ENCODE measurements around the gene TRIB2. TPM values are rescaled to one million over a fixed set of nuclear protein-coding genes. Genes with fewer than 3 reads are reported as not detected.
"Not testable (repeated sequence)": the region's sequence is repeated elsewhere in the genome, so short reads cannot be mapped to it uniquely, and the experiment has no call there.

TRIB2 gene
- total RNA-seq, 4 donors from 2014 or later, result 29.7 to 61.3 (median 40.6) TPM

DNA sequence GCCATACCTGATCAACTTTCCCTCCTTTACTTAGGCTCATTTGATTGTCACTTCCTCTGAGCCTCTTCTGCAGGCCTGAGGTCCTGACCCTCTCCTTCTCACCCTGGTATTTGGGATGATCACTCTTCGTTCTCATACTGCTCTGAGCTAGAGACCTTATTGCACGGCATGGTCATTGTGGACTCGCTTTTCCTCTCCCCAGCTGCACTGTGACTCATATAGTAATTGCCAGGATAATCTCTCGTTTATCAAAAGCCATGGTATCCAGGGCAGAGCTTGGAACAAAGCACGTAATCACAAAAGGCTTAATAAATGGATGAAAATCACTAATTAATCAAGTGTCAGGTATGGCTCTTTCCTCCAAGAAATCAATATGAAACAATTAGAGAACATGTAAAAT lies 40.9 kb upstream of the TRIB2 start:
- Histone ChIP-seq H3K4me1 (no peaks in the 10 kb centered on the region), H3K9me3 (no peaks in the 10 kb centered on the region), H3K27ac (no peak overlapping the region), H3K36me3 (no peaks in the 10 kb centered on the region), H3K4me3 (no peak overlapping the region), H3K27me3 (peaks cover 5% of the 10 kb centered on the region)
- DNase-seq (ENCODE audit: low spot score in 2 of 2), result no peak
- TF ChIP-seq POLR2AphosphoS5 (IDR thresholded peaks at IDR 0.05), result no peak
- TF ChIP-seq EP300 (IDR thresholded peaks at IDR 0.05), result no peak
- no peak for TF ChIP-seq CTCF (IDR thresholded peaks at IDR 0.05)
- no peak for TF ChIP-seq POLR2A (IDR thresholded peaks at IDR 0.05)
- 85% methylated on average over 5 of the region's 5 CpGs for WGBS

GRCh38 chr2:12676771-12677170 lies 40.0 kb upstream of the TRIB2 start:
- WGBS, result 92% methylated on average over 4 of the region's 4 CpGs
- Histone ChIP-seq H3K36me3 (no peaks in the 10 kb centered on the region), H3K27ac (no peak overlapping the region), H3K9me3 (no peaks in the 10 kb centered on the region), H3K27me3 (peaks cover 2% of the 10 kb centered on the region), H3K4me3 (no peak overlapping the region), H3K4me1 (no peaks in the 10 kb centered on the region)
- DNase-seq (ENCODE audit: low spot score in 2 of 2), result no peak
- no peak for TF ChIP-seq POLR2A (IDR thresholded peaks at IDR 0.05)
- TF ChIP-seq POLR2AphosphoS5 (IDR thresholded peaks at IDR 0.05), result no peak
- no peak for TF ChIP-seq CTCF (IDR thresholded peaks at IDR 0.05)
- no peak for TF ChIP-seq EP300 (IDR thresholded peaks at IDR 0.05)

DNA sequence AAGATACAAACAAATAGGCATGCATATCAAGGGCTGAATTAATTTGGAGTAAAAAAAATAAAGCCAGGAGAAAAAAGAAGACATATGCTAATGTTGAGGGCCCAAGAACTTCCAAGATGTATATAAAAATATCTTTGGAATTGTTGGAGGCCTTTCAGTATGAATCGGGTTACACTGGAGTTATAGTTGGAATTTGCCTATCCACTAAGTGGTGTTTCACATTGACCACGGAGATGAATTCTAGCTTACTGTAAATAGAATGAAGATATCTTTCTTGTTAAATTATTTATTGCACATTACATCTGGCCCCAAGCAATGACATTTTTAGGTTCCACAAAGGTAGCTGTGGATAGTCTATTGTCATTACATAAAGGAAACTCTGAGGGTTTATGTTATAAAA lies 38.5 kb upstream of the TRIB2 start:
- H3K4me1 ChIP-seq, result no peaks in the 10 kb centered on the region
- TF ChIP-seq CTCF (IDR thresholded peaks at IDR 0.05), result no peak
- TF ChIP-seq EP300 (IDR thresholded peaks at IDR 0.05), result no peak
- no peak for TF ChIP-seq POLR2AphosphoS5 (IDR thresholded peaks at IDR 0.05)
- TF ChIP-seq POLR2A (IDR thresholded peaks at IDR 0.05), result no peak
- H3K27me3 ChIP-seq, result peaks cover 2% of the 10 kb centered on the region
- H3K27ac ChIP-seq, result no peak overlapping the region
- no peak for DNase-seq (ENCODE audit: low spot score in 2 of 2)
- H3K36me3 ChIP-seq, result no peaks in the 10 kb centered on the region
- WGBS, result 85% methylated on average over 2 of the region's 2 CpGs
- H3K4me3 ChIP-seq, result no peak overlapping the region
- no peaks in the 10 kb centered on the region for H3K9me3 ChIP-seq

- no peak overlapping the region for H3K4me3 ChIP-seq
- H3K9me3 ChIP-seq, result no peaks in the 10 kb centered on the region
- no peaks in the 10 kb centered on the region for H3K36me3 ChIP-seq
- no peak for DNase-seq (ENCODE audit: low spot score in 2 of 2)
- 93% methylated on average over 5 of the region's 5 CpGs for WGBS
- H3K27me3 ChIP-seq, result peaks cover 2% of the 10 kb centered on the region
- no peak overlapping the region for H3K27ac ChIP-seq
- peaks cover 6% of the 10 kb centered on the region for H3K4me1 ChIP-seq
- TF ChIP-seq CTCF (IDR thresholded peaks at IDR 0.05) (no peak), POLR2A (IDR thresholded peaks at IDR 0.05) (no peak), EP300 (IDR thresholded peaks at IDR 0.05) (no peak), POLR2AphosphoS5 (IDR thresholded peaks at IDR 0.05) (no peak)
These were observed 37.1 kb upstream of the TRIB2 start for GRCh38 chr2:12679550-12680072.

DNA sequence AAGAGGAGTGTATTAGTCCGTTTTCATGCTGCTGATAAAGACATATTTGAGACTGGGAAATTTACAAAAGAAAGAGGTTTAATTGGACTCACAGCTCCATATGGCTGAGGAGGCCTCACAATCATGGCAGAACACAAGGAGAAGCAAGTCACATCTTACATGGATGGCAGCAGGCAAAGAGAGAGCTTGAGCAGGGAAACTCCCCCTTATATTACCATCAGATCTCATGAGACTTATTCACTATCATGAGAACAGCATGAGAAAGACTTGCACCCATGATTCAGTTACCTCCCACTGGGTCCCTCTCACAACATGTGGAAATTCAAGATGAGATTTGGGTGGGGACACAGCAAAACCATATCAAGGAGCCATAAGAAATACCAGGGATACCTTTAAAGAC lies 36.6 kb upstream of the TRIB2 start:
- 0% methylated on average over 1 of the region's 1 CpG for whole genome bisulfite sequencing
- H3K4me1 ChIP-seq, result peaks cover 10% of the 10 kb centered on the region

DNA sequence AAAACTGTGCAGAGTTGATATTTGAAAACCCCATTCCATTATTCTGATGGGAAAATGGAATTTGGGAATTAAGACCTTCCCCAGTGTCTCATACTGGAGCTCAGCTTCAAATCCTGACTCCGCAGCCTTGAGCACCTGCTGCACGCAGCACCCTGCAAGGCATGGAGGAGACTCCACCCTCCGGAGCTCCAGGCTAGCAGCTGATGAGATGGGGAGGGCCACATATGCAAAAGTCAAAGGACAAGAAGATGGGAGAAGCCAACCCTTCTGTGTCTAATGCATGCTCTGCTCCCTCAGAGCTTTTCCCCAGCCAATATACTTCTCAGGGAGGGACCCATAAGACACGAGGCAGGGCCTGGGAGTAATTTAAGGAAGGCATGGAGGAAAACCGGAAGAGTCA lies 34.7 kb upstream of the TRIB2 start:
- peaks cover 2% of the 10 kb centered on the region for H3K27me3 ChIP-seq
- no peaks in the 10 kb centered on the region for H3K36me3 ChIP-seq
- no peak overlapping the region for H3K27ac ChIP-seq
- H3K4me3 ChIP-seq, result no peak overlapping the region
- H3K4me1 ChIP-seq, result peaks cover 10% of the 10 kb centered on the region
- DNase-seq (ENCODE audit: low spot score in 2 of 2), result no peak
- TF ChIP-seq POLR2AphosphoS5 (IDR thresholded peaks at IDR 0.05), result no peak
- TF ChIP-seq POLR2A (IDR thresholded peaks at IDR 0.05), result no peak
- TF ChIP-seq CTCF (IDR thresholded peaks at IDR 0.05), result no peak
- TF ChIP-seq EP300 (IDR thresholded peaks at IDR 0.05), result no peak
- WGBS, result 86% methylated on average over 5 of the region's 5 CpGs
- H3K9me3 ChIP-seq, result no peaks in the 10 kb centered on the region

More for the DNA sequence above, 36.6 kb upstream of the TRIB2 start:
- not testable (repeated sequence) for H3K27ac ChIP-seq; H3K36me3 ChIP-seq; H3K27me3 ChIP-seq; DNase-seq (ENCODE audit: low spot score in 2 of 2); H3K4me3 ChIP-seq; H3K9me3 ChIP-seq
